ENCODE data around the gene ADPGK. TPM values are rescaled to one million over a fixed set of nuclear protein-coding genes. Genes with fewer than 3 reads are reported as not detected.

Gene ADPGK
- total RNA-seq, 1 experiment from 2014 or later, result 45.5 TPM

DNA sequence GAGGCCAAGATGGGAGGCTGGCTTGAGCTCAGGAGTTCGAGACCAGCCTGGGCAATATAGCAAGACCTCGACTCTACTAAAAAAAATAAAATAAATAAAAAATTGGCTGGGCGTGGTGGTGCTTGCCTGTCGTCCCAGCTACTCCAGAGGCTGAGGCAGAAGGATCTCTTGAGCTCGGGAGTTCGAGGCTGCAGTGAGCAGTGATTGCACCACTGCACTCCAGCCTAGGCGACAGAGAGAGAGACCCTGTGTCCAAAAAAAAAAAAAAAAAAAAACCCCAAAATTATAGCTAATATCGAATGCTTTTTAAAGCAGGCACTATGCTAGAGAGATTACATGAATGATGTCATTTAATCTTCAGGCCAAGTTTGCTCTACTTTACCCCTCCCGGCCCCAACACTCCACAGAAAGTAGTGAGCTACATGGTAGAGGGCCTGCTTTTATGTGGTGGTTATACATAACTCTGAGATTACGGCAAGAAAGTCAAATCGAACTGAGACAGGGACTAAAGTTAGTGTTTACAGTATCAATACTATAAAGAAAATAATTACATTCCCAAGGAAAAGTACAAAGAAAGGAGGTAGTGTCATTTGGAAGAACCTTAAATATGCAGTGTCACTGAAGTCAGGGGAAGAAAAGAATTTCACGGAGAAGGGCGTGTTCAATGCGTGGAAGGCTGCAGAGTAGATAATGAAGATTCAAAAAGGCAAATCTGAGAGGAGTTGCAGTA, 1.1 kb downstream of the ADPGK start:
- DNase-seq, result no peak
- Histone ChIP-seq H3K4me3 (ENCODE audit: insufficient read depth, low read depth, low read length) (peak overlapping the region; percentile 96), H3K27me3 (ENCODE audit: control insufficient read depth, insufficient read depth, low read length) (no peaks in the 10 kb centered on the region), H3K36me3 (replicated peaks; ENCODE audit: control insufficient read depth, insufficient read depth, low read length) (no peaks in the 10 kb centered on the region; the same call in 1 of the 2 replicates)

GRCh38 chr15:72781631-72782030, 1.9 kb downstream of the ADPGK start:
- DNase-seq, result no peak
- Histone ChIP-seq H3K27me3 (ENCODE audit: control insufficient read depth, insufficient read depth, low read length) (no peaks in the 10 kb centered on the region), H3K4me3 (ENCODE audit: insufficient read depth, low read depth, low read length) (no peak overlapping the region), H3K36me3 (replicated peaks; ENCODE audit: control insufficient read depth, insufficient read depth, low read length) (no peaks in the 10 kb centered on the region; the same call in 1 of the 2 replicates)

GRCh38 chr15:72778796-72779195, 4.8 kb downstream of the ADPGK start:
- DNase-seq, result no peak
- no peak overlapping the region for H3K4me3 ChIP-seq (ENCODE audit: insufficient read depth, low read depth, low read length)
- H3K27me3 ChIP-seq (ENCODE audit: control insufficient read depth, insufficient read depth, low read length), result no peaks in the 10 kb centered on the region
- peaks cover 2% of the 10 kb centered on the region; the same call in 1 of the 2 replicates for H3K36me3 ChIP-seq (replicated peaks; ENCODE audit: control insufficient read depth, insufficient read depth, low read length)

DNA sequence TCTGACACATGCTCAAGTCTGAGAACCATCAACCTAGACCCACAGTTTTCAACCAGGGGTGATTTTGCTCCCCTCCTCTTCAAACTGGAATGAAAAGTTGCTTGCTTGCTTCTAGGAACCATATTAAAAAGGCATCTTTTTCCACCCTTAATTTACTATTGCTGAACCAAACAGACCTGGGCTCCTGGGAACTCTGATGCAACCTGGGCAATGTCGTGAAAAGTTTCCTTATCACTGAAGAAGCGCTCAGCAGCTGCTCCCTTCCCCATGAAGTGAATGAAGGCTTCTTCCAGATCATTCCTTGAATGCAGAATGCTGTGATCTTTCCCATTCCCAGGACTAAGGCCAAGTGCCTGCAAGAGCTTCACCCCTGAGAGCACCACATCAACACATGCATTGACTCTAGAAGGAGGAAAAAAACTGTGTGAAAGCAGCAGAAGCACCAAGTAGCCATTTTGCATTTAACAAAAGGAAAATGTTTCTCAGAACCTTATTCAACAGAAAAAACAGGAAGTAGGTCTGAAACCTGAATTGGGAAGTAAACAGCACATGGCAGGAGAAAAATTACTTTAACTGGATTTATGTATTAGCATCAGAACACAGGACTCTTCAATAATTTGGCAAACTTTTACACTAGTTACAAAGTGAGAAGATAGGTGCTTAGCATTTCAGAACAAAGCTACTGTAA, 8.7 kb downstream of the ADPGK start:
- DNase-seq, result no peak
- no peak overlapping the region for H3K4me3 ChIP-seq (ENCODE audit: insufficient read depth, low read depth, low read length)
- no peaks in the 10 kb centered on the region for H3K27me3 ChIP-seq (ENCODE audit: control insufficient read depth, insufficient read depth, low read length)
- H3K36me3 ChIP-seq (replicated peaks; ENCODE audit: control insufficient read depth, insufficient read depth, low read length), result peaks cover 5% of the 10 kb centered on the region

DNA sequence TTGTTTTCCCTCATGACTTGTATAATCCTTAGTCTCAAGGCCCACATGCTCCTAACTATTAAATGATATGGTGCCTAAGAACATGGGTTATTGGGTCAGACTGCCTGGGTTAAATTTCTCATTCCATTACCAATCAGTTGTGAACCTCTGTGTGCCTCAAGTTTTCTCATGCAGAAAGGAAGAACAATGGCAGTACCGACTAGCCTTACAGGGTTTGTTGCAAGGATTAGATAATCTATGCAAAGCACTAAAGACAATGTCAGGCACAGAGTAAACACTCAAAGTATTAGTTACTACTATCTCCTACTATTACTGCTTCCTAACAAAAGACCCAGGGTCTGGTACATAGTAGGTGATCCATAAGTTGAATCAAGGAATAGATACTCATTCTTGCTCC, 12.2 kb downstream of the ADPGK start:
- H3K36me3 ChIP-seq (replicated peaks; ENCODE audit: control insufficient read depth, insufficient read depth, low read length), result peaks cover 8% of the 10 kb centered on the region
- no peak overlapping the region for H3K4me3 ChIP-seq (ENCODE audit: insufficient read depth, low read depth, low read length)
- no peaks in the 10 kb centered on the region for H3K27me3 ChIP-seq (ENCODE audit: control insufficient read depth, insufficient read depth, low read length)
- DNase-seq, result no peak

DNA sequence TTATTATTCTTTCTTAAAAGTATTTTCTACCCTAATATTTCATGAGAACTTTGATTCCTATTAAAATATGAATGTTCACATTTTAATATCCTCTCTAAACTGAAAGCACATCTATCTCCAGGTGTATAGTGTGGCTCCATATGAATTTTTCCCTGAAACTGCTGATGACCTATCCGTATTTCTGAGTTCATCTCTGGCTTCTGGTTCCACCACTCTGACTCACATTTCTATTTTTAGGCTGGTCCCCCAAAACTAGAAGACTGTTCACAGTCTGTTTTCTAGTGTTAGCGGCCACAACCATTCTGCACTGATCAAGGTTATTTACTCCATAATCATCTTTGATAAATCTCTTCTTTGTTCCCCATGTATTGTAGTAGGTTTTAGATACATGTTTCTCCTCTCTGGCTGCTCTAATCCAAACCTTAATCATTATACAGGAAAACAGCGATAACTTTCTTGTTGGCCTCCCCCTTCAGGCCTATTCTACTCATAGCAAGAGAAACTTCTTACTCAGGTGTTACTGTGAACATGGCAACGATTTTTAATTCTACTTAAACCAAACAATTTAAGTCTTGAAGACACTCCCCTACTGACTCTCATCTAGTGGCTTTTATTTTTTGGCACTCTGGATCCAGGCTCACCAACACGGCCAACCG, 12.8 kb downstream of the ADPGK start:
- DNase-seq, result no peak
- no peaks in the 10 kb centered on the region for H3K27me3 ChIP-seq (ENCODE audit: control insufficient read depth, insufficient read depth, low read length)
- peaks cover 9% of the 10 kb centered on the region for H3K36me3 ChIP-seq (replicated peaks; ENCODE audit: control insufficient read depth, insufficient read depth, low read length)
- H3K4me3 ChIP-seq (ENCODE audit: insufficient read depth, low read depth, low read length), result no peak overlapping the region

GRCh38 chr15:72766780-72767179, 16.8 kb downstream of the ADPGK start:
- H3K27me3 ChIP-seq (ENCODE audit: control insufficient read depth, insufficient read depth, low read length), result no peaks in the 10 kb centered on the region
- no peak for DNase-seq
- peaks cover 5% of the 10 kb centered on the region for H3K36me3 ChIP-seq (replicated peaks; ENCODE audit: control insufficient read depth, insufficient read depth, low read length)
- no peak overlapping the region for H3K4me3 ChIP-seq (ENCODE audit: insufficient read depth, low read depth, low read length)

- no peaks in the 10 kb centered on the region for H3K27me3 ChIP-seq (ENCODE audit: control insufficient read depth, insufficient read depth, low read length)
- H3K36me3 ChIP-seq (replicated peaks; ENCODE audit: control insufficient read depth, insufficient read depth, low read length), result peaks cover 5% of the 10 kb centered on the region
- no peak for DNase-seq
- no peak overlapping the region for H3K4me3 ChIP-seq (ENCODE audit: insufficient read depth, low read depth, low read length)
Measured at GRCh38 chr15:72766025-72766424, 17.5 kb downstream of the ADPGK start.

- no peak for DNase-seq
- no peaks in the 10 kb centered on the region for H3K27me3 ChIP-seq (ENCODE audit: control insufficient read depth, insufficient read depth, low read length)
- H3K4me3 ChIP-seq (ENCODE audit: insufficient read depth, low read depth, low read length), result no peak overlapping the region
- peaks cover 4% of the 10 kb centered on the region for H3K36me3 ChIP-seq (replicated peaks; ENCODE audit: control insufficient read depth, insufficient read depth, low read length)
Measured at GRCh38 chr15:72764656-72765055, 18.9 kb downstream of the ADPGK start.

DNA sequence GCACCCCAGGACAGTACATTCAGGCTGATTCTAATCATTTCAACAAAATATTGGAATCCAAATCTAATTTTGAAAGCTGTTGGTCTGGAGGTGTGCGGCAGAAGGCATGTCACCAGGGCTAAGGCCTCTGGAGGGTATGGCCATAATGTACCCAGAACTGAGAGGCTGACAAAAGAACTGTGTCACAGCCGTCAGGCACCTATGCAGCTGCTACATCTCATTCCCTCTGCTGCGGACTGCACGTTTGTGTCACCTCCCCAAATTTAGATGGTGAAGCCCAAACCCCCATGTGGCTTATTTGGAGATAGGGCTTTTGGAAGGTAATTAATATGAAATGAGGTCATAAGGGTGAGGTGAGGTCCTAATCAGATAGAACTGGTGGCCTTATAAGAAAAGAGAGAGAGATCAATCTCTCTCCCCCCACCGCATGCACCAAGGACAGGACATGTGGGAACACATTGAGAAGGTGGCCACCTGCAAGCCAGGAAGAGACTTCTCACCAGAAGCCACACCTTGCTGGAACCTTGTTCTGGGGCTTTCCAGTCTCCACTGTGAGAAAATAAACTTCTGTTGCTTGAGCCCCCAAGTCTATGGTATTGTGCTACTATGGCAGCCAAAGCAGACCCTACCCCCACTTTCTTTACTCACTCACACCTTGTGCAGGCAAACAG, 22.8 kb downstream of the ADPGK start:
- Histone ChIP-seq H3K27me3 (ENCODE audit: control insufficient read depth, insufficient read depth, low read length) (no peaks in the 10 kb centered on the region), H3K36me3 (replicated peaks; ENCODE audit: control insufficient read depth, insufficient read depth, low read length) (peaks cover 5% of the 10 kb centered on the region)
- DNase-seq, result no peak

DNA sequence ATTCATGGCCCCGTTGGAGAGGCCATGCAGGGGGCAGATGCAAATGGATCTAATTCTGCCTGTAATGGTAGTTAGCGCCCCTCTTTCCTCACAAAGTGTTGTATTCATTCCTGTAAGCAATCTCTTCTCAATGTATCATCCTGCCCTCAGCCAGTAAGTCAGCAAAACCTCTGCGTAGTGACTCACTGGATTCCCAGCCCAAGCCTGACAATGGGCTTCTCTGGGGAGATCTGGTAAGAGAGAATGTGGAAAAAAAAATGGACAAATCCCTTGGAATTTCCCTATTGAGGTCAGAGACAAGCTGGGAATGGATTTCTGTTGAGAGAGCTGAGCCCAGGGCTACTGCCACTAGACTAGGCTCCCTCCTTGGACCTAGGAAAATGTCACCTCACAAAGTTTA, 25.4 kb downstream of the ADPGK start:
- H3K4me3 ChIP-seq (ENCODE audit: insufficient read depth, low read depth, low read length), result no peak overlapping the region
- H3K27me3 ChIP-seq (ENCODE audit: control insufficient read depth, insufficient read depth, low read length), result no peaks in the 10 kb centered on the region
- H3K36me3 ChIP-seq (replicated peaks; ENCODE audit: control insufficient read depth, insufficient read depth, low read length), result peaks cover 13% of the 10 kb centered on the region
- no peak for DNase-seq

More for the DNA sequence above, 22.8 kb downstream of the ADPGK start:
- H3K4me3 ChIP-seq (ENCODE audit: insufficient read depth, low read depth, low read length), result no peak overlapping the region

DNA sequence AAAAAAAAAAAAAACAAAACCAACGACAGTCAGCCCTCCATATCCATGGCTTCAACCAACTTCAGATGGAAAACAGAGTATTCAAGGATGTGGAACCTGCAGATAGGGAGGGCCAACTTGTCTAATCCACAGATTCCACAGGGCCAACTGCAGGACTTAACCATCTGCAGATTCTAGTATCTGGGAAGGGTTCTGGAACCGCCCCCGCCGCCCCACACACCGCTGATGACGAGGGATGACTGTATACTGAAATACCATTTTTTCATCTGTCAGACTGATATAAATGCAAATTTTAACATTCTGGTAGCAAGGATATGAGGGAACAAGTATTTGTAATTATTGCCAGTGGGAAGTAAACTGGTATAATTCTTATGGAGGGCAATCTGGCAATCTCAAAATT, 29.5 kb downstream of the ADPGK start:
- Histone ChIP-seq H3K36me3 (replicated peaks; ENCODE audit: control insufficient read depth, insufficient read depth, low read length) (peaks cover 23% of the 10 kb centered on the region), H3K27me3 (ENCODE audit: control insufficient read depth, insufficient read depth, low read length) (no peaks in the 10 kb centered on the region), H3K4me3 (ENCODE audit: insufficient read depth, low read depth, low read length) (no peak overlapping the region)
- no peak for DNase-seq

- Histone ChIP-seq H3K4me3 (ENCODE audit: insufficient read depth, low read depth, low read length) (no peak overlapping the region), H3K36me3 (replicated peaks; ENCODE audit: control insufficient read depth, insufficient read depth, low read length) (peaks cover 23% of the 10 kb centered on the region), H3K27me3 (ENCODE audit: control insufficient read depth, insufficient read depth, low read length) (no peaks in the 10 kb centered on the region)
- DNase-seq, result no peak
Measured at GRCh38 chr15:72751751-72752455, 31.7 kb downstream of the ADPGK start.

DNA sequence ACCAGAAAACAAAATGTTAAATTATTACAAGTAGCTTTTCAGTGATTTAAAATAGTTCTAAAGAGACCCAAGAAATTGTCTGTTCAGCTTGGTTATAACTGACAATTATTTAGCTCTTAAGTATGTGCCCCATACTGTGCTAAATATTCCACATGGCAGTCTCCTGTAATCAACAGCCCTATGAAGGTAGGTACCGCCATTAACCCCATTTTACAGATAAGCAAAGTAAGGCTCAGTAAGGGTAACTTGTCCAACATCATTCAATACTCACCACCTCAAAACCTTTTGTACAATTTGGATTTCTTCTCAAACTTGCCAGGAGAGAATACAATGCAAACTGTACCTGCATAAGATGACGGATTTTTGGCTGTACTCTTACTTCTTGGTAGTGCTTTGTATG, 33.9 kb downstream of the ADPGK start:
- H3K4me3 ChIP-seq (ENCODE audit: insufficient read depth, low read depth, low read length), result no peak overlapping the region
- no peak for DNase-seq
- H3K36me3 ChIP-seq (replicated peaks; ENCODE audit: control insufficient read depth, insufficient read depth, low read length), result peaks cover 11% of the 10 kb centered on the region
- no peaks in the 10 kb centered on the region for H3K27me3 ChIP-seq (ENCODE audit: control insufficient read depth, insufficient read depth, low read length)

All from H7 (cell line).